Stomach (tissue), 4 donors: ENCODE measurements around the gene CTRB1.

ENCODE experiments used
- POLR2A ChIP-seq, 4 donors: fragments of 450-650 bp; IDR thresholded peaks; one replicate each; pipeline ENCODE4 v1.6.1; 2016; ENCODE audit warnings: antibody characterized with exemption in 4 of 4, control low read depth in 2 of 4, mild to moderate bottlenecking in 1 of 4, moderate library complexity in 1 of 4
- POLR2AphosphoS5 ChIP-seq, 3 donors: sonication (generic); formaldehyde crosslinking; IDR thresholded peaks; one replicate each; pipeline ENCODE4 v1.6.1; 2016; ENCODE audit warnings: antibody characterized with exemption in 3 of 3
- TF ChIP-seq, protein P1 (sequence below), 7 experiments: fragments of 450-650 bp in 4 of 7; fragments of 200-600 bp in 3 of 7; sonication (generic) in 3 of 7; IDR thresholded peaks; one replicate each; pipeline ENCODE4 v1.5.1; 2016 to 2019; ENCODE audit warnings: antibody characterized with exemption in 7 of 7, control low read depth in 2 of 7, mild to moderate bottlenecking in 1 of 7

GRCh38 chr16:75181630-75182029, 37.2 kb upstream of the CTRB1 start:
- TF ChIP-seq, protein P1, sequence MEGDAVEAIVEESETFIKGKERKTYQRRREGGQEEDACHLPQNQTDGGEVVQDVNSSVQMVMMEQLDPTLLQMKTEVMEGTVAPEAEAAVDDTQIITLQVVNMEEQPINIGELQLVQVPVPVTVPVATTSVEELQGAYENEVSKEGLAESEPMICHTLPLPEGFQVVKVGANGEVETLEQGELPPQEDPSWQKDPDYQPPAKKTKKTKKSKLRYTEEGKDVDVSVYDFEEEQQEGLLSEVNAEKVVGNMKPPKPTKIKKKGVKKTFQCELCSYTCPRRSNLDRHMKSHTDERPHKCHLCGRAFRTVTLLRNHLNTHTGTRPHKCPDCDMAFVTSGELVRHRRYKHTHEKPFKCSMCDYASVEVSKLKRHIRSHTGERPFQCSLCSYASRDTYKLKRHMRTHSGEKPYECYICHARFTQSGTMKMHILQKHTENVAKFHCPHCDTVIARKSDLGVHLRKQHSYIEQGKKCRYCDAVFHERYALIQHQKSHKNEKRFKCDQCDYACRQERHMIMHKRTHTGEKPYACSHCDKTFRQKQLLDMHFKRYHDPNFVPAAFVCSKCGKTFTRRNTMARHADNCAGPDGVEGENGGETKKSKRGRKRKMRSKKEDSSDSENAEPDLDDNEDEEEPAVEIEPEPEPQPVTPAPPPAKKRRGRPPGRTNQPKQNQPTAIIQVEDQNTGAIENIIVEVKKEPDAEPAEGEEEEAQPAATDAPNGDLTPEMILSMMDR (IDR thresholded peaks at IDR 0.05), result no peak
- TF ChIP-seq POLR2AphosphoS5 (IDR thresholded peaks at IDR 0.05) (no peak), POLR2A (IDR thresholded peaks at IDR 0.05) (no peak)
